ENCODE measurements around the gene COPZ1.
"Not testable (repeated sequence)": the region's sequence is repeated elsewhere in the genome, so short reads cannot be mapped to it uniquely, and the experiment has no call there.

Gene COPZ1

DNA sequence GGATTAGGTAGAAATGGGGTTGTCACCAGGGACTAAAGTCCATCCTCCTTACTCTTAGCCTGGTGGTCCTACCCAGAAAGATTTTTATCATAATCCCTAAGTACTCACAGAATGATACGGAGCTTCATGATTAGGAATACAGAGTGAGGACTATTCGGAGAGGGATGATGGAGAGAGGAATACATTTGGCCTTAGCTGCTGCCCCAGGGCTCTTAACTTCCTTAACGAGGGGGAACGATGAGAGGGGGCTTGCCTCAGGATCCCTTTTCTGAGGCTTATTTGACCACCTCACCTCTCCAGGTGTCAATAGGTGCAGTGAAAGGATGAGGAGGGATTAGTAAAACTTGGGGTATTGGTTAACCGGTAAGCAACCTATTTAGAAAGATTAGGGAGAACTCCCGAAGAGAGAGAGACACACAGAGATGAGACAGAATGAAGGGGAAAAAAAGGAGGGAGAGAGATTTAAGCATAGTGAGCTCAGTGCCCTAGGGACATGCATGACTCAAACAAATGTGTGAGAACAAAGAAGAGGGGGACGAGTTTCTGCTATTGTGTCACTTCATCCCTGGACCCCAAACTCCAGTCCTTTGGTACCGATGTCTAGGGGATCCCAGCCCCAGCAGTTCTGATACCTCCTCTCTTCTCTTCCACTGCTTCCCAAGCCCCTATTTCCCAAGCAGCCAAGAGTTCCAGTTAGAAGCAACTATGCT is 25.3 kb upstream of the COPZ1 start:
- Histone ChIP-seq H3K4me2 (ENCODE audit: low read length) (no peak overlapping the region), H3K9ac (ENCODE audit: low read depth, low read length) (no peak overlapping the region), H3K36me3 (ENCODE audit: insufficient read depth, low read length) (no peaks in the 10 kb centered on the region), H3K27me3 (ENCODE audit: control insufficient read depth, insufficient read depth, low read length) (peaks cover 56% of the 10 kb centered on the region), H3K9me3 (replicated peaks; ENCODE audit: low read length) (no peaks in the 10 kb centered on the region), H3K4me3 (ENCODE audit: low read length) (no peak overlapping the region), H3K4me1 (ENCODE audit: control insufficient read depth, insufficient read depth, low read length) (peaks cover 17% of the 10 kb centered on the region)

DNA sequence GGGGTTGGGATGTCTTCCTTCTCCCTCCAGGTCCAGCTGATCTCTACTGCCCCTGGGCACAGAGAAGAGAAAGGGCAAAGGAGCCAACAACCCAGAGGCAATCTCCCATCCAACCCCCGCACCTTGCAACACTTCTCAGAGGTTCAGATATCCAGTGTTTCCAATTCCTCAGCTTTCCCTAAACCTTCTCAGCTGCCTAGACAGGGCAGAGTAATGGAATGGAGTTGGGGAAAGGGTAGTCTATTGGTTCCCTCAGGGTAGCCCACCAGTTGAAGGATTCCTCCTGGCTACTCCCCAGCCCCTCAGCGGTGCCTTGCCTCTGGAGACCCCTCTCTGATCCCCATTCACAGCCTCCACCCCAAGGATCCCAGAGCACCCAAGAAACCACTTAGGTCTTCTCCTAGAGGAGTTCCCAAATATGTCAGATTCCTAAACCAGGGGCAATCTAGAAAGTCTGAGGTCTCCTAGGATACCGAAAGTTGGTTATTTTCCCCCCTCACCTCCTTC is 24.7 kb upstream of the COPZ1 start:
- peak overlapping the region; percentile 76 for H3K4me2 ChIP-seq (ENCODE audit: low read length)
- H3K4me1 ChIP-seq (ENCODE audit: control insufficient read depth, insufficient read depth, low read length): peaks cover 17% of the 10 kb centered on the region
- peaks cover 56% of the 10 kb centered on the region for H3K27me3 ChIP-seq (ENCODE audit: control insufficient read depth, insufficient read depth, low read length)
- H3K36me3 ChIP-seq (ENCODE audit: insufficient read depth, low read length): no peaks in the 10 kb centered on the region
- H3K9me3 ChIP-seq (replicated peaks; ENCODE audit: low read length): no peaks in the 10 kb centered on the region
- H3K9ac ChIP-seq (ENCODE audit: low read depth, low read length): no peak overlapping the region
- H3K4me3 ChIP-seq (ENCODE audit: low read length): no peak overlapping the region

DNA sequence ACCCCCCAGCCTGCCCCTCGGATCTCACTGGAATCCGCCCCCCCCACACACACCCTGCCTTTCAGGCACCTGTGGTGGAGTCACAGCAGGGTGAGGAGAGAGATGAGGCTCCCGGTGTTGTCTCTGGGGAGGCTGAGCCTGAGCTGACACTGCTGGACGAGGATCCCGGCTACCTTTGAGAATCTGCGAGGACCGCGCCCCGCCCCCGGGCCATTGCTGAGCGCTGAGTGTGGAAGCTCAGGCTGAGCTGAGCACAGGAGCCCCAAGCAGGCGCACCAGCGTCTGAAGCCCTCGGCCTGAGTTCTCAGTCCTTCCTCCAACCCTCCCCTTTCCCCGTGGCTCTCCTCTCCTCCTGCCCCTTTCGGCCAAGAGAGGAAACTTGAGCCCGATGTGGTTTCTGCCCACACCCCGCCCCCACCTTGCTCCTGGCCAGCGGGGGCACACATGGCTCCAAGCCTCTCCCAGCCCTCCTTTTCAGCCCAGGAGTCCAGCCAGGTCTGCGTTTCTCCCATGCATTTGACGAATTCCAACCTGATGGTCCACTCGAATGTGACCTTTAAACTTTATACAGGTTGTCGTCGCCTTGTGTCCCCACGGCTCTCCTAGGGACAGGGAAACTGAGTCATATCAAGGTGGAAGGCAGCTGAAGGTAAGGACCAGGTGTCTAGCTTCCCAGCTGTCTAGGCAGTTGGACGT is 24.1 kb upstream of the COPZ1 start, which contains the start of gene NFE2:
NFE2 (minus strand) TSS at position 284 of the 696 bp plus-strand sequence. CDS start 5,767 bp downstream, outside the sequence.
- Histone ChIP-seq H3K4me3 (ENCODE audit: low read length) (peak within 1 kb of the TSS; percentile 55), H3K4me1 (ENCODE audit: control insufficient read depth, insufficient read depth, low read length) (peaks cover 17% of the 10 kb centered on the region), H3K9me3 (replicated peaks; ENCODE audit: low read length) (no peaks in the 10 kb centered on the region)

DNA sequence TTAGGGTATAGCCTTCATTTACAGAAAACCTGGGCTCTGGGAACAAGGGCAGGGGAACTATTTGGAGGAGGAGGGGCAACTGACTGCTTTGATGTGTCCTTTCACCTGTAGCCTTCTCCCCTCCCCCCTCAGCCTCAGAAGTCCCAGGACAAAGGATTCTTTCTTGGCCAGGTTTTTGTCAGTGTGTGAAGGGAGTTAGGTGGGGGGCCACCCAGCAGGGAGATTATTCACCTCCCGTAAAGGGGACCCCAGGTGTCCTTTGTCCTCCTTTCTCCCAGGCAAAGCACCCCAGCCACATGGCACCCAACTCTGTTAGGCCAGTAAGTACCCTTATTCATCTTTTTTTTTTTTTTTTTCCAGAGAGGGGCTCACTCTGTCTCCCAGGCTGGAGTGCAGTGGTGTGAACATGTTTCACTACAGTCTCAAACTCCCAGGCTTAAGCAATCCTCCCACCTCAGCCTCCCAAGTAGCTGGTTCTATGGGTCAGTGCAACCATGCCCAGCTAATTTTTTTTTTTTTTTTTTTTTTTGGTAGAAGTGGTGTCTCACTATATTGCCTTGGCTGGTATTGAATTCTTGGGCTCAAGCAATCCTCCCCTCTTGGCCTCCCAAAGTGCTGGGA is 23.4 kb upstream of the COPZ1 start:
- peak overlapping the region; percentile 76 for H3K4me2 ChIP-seq (ENCODE audit: low read length)
- no peaks in the 10 kb centered on the region for H3K9me3 ChIP-seq (replicated peaks; ENCODE audit: low read length)
- H3K36me3 ChIP-seq (ENCODE audit: insufficient read depth, low read length): no peaks in the 10 kb centered on the region
- peaks cover 17% of the 10 kb centered on the region for H3K4me1 ChIP-seq (ENCODE audit: control insufficient read depth, insufficient read depth, low read length)
- no peak overlapping the region for H3K9ac ChIP-seq (ENCODE audit: low read depth, low read length)
- H3K27me3 ChIP-seq (ENCODE audit: control insufficient read depth, insufficient read depth, low read length): peaks cover 56% of the 10 kb centered on the region
- H3K4me3 ChIP-seq (ENCODE audit: low read length): no peak overlapping the region

More for the DNA sequence above, 24.1 kb upstream of the COPZ1 start, which contains the start of gene NFE2:
- H3K9ac ChIP-seq (ENCODE audit: low read depth, low read length): no peak within 1 kb of the TSS
- no peaks in the 10 kb centered on the region for H3K36me3 ChIP-seq (ENCODE audit: insufficient read depth, low read length)
- H3K4me2 ChIP-seq (ENCODE audit: low read length): peak within 1 kb of the TSS; percentile 76
- peaks cover 56% of the 10 kb centered on the region for H3K27me3 ChIP-seq (ENCODE audit: control insufficient read depth, insufficient read depth, low read length)

DNA sequence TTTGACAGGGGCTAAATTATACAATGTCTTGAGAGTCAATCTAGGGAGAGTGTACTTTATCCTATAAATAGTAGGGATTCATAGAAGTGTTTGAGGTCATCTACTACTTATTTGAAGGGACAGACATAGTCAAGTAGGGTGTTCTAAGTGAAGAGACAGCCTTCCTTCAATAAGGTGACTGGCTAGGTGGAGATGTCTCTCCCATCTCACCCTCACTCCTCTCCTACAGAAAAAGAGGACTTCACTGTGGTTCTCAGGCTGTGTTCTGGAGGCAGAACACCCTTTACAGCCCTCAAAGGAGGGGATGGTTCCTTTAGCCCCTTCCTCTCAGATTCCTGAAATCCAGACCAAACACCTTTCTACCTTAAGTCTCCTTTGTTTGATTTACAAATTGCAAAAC is 21.3 kb upstream of the COPZ1 start:
- Histone ChIP-seq H3K9ac (ENCODE audit: low read depth, low read length) (no peak overlapping the region), H3K27me3 (ENCODE audit: control insufficient read depth, insufficient read depth, low read length) (peaks cover 66% of the 10 kb centered on the region), H3K9me3 (replicated peaks; ENCODE audit: low read length) (no peaks in the 10 kb centered on the region), H3K4me1 (ENCODE audit: control insufficient read depth, insufficient read depth, low read length) (peaks cover 17% of the 10 kb centered on the region), H3K36me3 (ENCODE audit: insufficient read depth, low read length) (no peaks in the 10 kb centered on the region), H3K4me2 (ENCODE audit: low read length) (no peak overlapping the region), H3K4me3 (ENCODE audit: low read length) (no peak overlapping the region)

DNA sequence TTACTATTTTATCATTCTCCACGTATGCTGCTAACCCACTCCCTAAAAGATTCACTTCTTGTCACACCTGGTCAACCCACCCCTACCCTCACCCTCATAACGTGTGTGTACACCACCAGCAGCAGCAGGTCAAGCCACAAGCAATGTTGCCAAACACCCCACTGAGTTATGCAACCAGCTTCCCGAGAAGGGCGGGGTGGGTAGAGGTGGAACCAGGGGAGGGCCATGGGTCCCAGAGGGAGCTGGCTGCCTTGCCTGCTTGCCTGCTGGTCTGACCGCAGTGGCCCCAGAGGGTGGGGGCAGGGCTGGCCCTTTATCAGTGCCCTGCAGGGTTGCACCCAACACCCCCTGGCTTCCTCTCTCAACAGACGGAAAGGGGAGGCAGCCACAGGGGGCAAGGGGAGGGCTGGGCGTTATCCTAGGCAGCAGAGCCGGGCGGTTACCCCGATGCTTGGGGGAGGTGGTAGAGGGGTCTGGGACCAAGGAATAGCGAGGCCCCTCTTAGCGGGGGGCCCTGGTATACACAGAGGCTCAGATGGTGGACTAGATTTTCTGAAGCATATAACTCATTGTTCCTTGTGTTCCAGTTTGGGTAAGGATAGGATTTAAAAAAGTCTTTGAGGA is 20.6 kb upstream of the COPZ1 start:
- Histone ChIP-seq H3K36me3 (ENCODE audit: insufficient read depth, low read length) (no peaks in the 10 kb centered on the region), H3K27me3 (ENCODE audit: control insufficient read depth, insufficient read depth, low read length) (peaks cover 62% of the 10 kb centered on the region), H3K9me3 (replicated peaks; ENCODE audit: low read length) (no peaks in the 10 kb centered on the region), H3K9ac (ENCODE audit: low read depth, low read length) (no peak overlapping the region), H3K4me3 (ENCODE audit: low read length) (no peak overlapping the region), H3K4me2 (ENCODE audit: low read length) (no peak overlapping the region), H3K4me1 (ENCODE audit: control insufficient read depth, insufficient read depth, low read length) (peaks cover 17% of the 10 kb centered on the region)

DNA sequence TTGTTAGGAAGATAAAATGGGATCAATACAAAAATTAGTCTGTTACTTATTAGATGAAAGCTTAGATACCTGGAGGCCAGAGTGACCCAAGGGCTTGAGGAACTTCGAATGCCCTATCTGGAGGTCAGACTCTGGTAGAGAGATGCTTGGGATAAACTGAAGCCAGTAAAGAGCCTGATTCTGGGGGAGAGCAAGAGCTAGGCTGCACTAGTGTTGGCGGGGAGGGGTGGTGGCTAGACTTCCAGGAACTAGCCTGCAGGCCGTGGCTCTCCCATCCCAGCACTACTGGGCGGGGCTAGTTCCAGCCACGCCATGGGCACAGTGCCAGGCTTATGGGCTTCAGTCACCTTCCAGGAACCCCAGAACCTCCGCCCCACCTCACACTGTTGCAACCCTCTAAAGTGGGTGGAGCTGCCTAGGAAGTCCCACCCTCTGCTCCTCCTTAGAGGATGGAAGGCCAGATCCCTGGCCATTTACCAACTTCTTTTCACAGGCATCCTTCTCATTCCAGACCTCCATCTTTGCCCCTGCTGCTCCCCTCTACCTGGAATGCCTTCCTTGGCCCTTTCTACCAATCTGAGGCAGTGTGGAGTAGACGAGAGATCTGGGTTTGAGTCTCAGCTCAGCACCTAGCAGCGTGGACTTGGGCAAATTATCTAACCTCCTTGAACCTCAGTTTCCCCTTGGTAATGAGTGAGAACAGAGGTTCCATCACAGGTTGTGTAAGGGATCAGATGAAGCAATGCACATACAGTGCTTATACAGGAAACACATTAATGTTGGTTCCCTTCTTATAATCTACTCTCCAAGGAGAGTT is 17.8 kb upstream of the COPZ1 start:
- H3K4me3 ChIP-seq (ENCODE audit: low read length): no peak overlapping the region
- no peak overlapping the region for H3K9ac ChIP-seq (ENCODE audit: low read depth, low read length)
- H3K36me3 ChIP-seq (ENCODE audit: insufficient read depth, low read length): no peaks in the 10 kb centered on the region
- H3K4me2 ChIP-seq (ENCODE audit: low read length): no peak overlapping the region
- H3K27me3 ChIP-seq (ENCODE audit: control insufficient read depth, insufficient read depth, low read length): peaks cover 40% of the 10 kb centered on the region
- no peaks in the 10 kb centered on the region for H3K9me3 ChIP-seq (replicated peaks; ENCODE audit: low read length)
- H3K4me1 ChIP-seq (ENCODE audit: control insufficient read depth, insufficient read depth, low read length): peaks cover 3% of the 10 kb centered on the region

DNA sequence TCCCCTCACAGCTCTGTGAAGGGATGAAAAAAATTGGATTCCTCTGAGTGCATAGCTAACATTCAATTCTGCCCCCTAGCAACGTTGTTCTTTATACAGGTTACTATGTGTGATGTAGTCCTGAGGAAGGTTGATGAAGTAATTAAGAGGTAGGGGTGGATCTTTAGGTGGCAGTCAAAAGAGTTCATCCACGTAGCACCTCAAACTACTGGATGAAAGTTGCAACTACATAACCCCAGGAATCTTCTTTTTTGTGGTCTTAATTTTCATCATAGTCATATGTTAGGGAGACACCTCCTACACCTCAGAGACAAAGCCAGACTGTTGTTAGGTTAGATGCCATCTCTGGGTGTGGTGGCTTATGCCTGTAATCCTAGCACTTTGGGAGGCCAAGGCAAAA is 13.9 kb upstream of the COPZ1 start:
- no peak overlapping the region for H3K9ac ChIP-seq (ENCODE audit: low read depth, low read length)
- no peak overlapping the region for H3K4me3 ChIP-seq (ENCODE audit: low read length)
- H3K4me2 ChIP-seq (ENCODE audit: low read length): no peak overlapping the region
- no peaks in the 10 kb centered on the region for H3K9me3 ChIP-seq (replicated peaks; ENCODE audit: low read length)
- peaks cover 18% of the 10 kb centered on the region for H3K27me3 ChIP-seq (ENCODE audit: control insufficient read depth, insufficient read depth, low read length)
- no peaks in the 10 kb centered on the region for H3K4me1 ChIP-seq (ENCODE audit: control insufficient read depth, insufficient read depth, low read length)
- no peaks in the 10 kb centered on the region for H3K36me3 ChIP-seq (ENCODE audit: insufficient read depth, low read length)

DNA sequence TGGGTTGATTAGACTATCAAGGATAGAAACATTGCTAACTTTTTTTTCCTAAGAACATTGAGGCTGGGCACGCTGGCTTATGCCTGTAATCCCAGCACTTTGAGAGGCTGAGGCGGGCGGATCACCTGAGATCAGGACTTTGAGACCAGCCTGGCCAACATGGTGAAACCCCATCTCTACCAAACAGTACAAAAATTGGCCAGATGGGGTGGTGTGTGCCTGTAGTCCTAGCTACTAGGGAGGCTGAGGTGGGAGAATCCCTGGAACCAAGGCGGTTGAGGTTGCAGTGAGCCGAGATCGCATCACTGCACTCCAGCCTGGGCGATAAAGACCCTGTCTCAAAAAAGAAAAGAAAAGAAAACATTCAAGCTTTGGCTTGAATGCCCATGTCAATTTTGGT is 12.6 kb upstream of the COPZ1 start:
- peaks cover 11% of the 10 kb centered on the region for H3K27me3 ChIP-seq (ENCODE audit: control insufficient read depth, insufficient read depth, low read length)
- not testable (repeated sequence) for H3K4me3 ChIP-seq (ENCODE audit: low read length)

DNA sequence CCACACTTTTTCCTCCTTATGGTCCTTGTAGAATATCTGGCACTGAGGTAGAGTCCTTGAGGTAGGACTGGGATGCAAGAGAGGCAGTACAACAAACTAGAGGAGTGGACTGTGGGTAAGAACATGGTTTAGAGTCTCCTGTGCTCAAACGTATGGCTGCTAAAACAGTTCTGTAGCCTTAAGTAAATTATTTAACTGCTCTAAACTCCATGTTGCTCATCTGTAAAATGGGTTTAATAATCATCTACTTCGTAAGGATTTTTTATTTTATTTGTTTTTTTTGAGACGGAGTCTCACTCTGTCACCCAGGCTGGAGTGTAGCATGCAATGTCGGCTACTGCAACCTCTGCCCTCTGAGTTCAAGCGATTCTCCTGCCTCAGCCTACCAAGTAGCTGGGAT is 3.6 kb upstream of the COPZ1 start:
- H3K36me3 ChIP-seq (ENCODE audit: insufficient read depth, low read length): no peaks in the 10 kb centered on the region
- no peak overlapping the region for H3K9ac ChIP-seq (ENCODE audit: low read depth, low read length)
- no peak overlapping the region for H3K4me2 ChIP-seq (ENCODE audit: low read length)
- no peaks in the 10 kb centered on the region for H3K9me3 ChIP-seq (replicated peaks; ENCODE audit: low read length)
- no peak overlapping the region for H3K4me3 ChIP-seq (ENCODE audit: low read length)
- peaks cover 5% of the 10 kb centered on the region for H3K4me1 ChIP-seq (ENCODE audit: control insufficient read depth, insufficient read depth, low read length)
- H3K27me3 ChIP-seq (ENCODE audit: control insufficient read depth, insufficient read depth, low read length): no peaks in the 10 kb centered on the region

More for the DNA sequence above, 12.6 kb upstream of the COPZ1 start:
- H3K36me3 ChIP-seq (ENCODE audit: insufficient read depth, low read length); H3K4me2 ChIP-seq (ENCODE audit: low read length); H3K4me1 ChIP-seq (ENCODE audit: control insufficient read depth, insufficient read depth, low read length); H3K9me3 ChIP-seq (replicated peaks; ENCODE audit: low read length); H3K9ac ChIP-seq (ENCODE audit: low read depth, low read length): not testable (repeated sequence)
